Activated CD8-positive, alpha-beta T cell treated with anti-CD3 and anti-CD28 coated beads, Interleukin-2, amount 10 ng/mL, durations not matched to agents 7 days and 5 days (primary cell): Measurements from ENCODE around the gene UBA1. TPM values are rescaled to one million over a fixed set of nuclear protein-coding genes. Genes with fewer than 3 reads are reported as not detected.
A peak's percentile ranks its signal among the peaks of the same experiment; 100 is the strongest.

ENCODE experiments used
- ATAC-seq: fragments of 150-1000 bp; cut with Tn5 transposase; one replicate; pipeline ENCODE4 v1.10.0; 2021; ENCODE audit warnings: moderate library complexity
- CTCF ChIA-PET: fragments of 350-600 bp; sonication (Branson Sonifier 250); formaldehyde crosslinking; loops from one replicate; lab custom pipeline; 2021; ENCODE audit warnings: antibody characterized with exemption; lab: Charles Lee
- POLR2A ChIA-PET: fragments of 350-600 bp; sonication (Branson Sonifier 250); formaldehyde crosslinking; loops from one replicate; lab custom pipeline; 2021; ENCODE audit warnings: antibody characterized with exemption; lab: Charles Lee
- DNase-seq: peaks from one replicate; pipeline ENCODE4 v3.0.0-alpha.2; 2020
- H3K27ac Mint-ChIP-seq: one replicate; pipeline ENCODE4 v1.8.0; 2021; ENCODE audit warnings: mild to moderate bottlenecking, mixed read lengths
- H3K27me3 Mint-ChIP-seq: one replicate; pipeline ENCODE4 v1.8.0; 2021; ENCODE audit warnings: low read depth, mixed read lengths
- H3K36me3 Mint-ChIP-seq: one replicate; pipeline ENCODE4 v1.8.0; 2021; ENCODE audit warnings: low read depth, mixed read lengths
- H3K4me1 Mint-ChIP-seq: one replicate; pipeline ENCODE4 v1.8.0; 2021; ENCODE audit warnings: low read depth, mixed read lengths
- H3K4me3 Mint-ChIP-seq: one replicate; pipeline ENCODE4 v1.8.0; 2021; ENCODE audit warnings: mild to moderate bottlenecking, mixed read lengths
- H3K9me3 Mint-ChIP-seq: one replicate; pipeline ENCODE4 v1.8.0; 2022; ENCODE audit warnings: mixed read lengths; ENCODE audit not compliant: insufficient read depth
- total RNA-seq, 2 experiments: library from RNA; stranded (reverse); gene quantifications; one replicate each; pipeline ENCODE4 v1.2.3, GENCODE V29; 2021

The UBA1 gene
- total RNA-seq, 2 experiments from 2014 or later = 186 to 189 TPM

GRCh38 chrX:47206316-47206715, 12.7 kb downstream of the UBA1 start:
- H3K36me3 Mint-ChIP-seq = peaks cover 43% of the 10 kb centered on the region
- ATAC-seq (no peak), DNase-seq (no peak)
- ChIA-PET CTCF (no interaction called here), POLR2A (interaction anchor here (1.8 kb wide), 1 partner anchor 11 kb away, joined by 6 read pairs; the partner anchor contains the start of gene CDK16)
- H3K27ac Mint-ChIP-seq = no peak overlapping the region
- no peak overlapping the region for H3K4me3 Mint-ChIP-seq
- H3K27me3 Mint-ChIP-seq = no peaks in the 10 kb centered on the region
- peaks cover 2% of the 10 kb centered on the region for H3K4me1 Mint-ChIP-seq
- H3K9me3 Mint-ChIP-seq = no peaks in the 10 kb centered on the region

DNA sequence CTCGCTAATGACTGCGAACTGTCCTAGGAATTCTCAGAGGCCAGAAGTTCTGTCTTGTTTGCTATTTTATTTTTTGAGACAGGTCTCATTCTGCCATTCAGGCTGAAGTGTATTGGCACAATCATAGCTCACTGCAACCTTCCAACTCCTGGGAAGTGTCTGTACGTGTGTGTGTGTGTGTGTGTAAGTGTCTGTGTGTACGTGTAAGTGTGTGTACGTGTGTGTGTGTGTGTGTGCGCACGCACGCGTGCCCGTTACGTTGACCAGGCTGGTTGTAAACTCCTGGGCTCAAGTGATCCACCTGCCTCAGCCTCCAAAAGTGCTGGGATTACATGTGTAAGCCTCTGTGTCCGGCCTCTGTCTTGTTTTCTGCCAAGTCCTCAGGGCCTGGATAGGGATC, 14.5 kb downstream of the UBA1 start:
- ChIA-PET CTCF (no interaction called here), POLR2A (no interaction called here)
- Mint-ChIP-seq H3K4me1 (peaks cover 2% of the 10 kb centered on the region), H3K4me3 (no peak overlapping the region), H3K27ac (no peak overlapping the region), H3K9me3 (no peaks in the 10 kb centered on the region), H3K27me3 (no peaks in the 10 kb centered on the region), H3K36me3 (peaks cover 46% of the 10 kb centered on the region)
- DNase-seq (no peak), ATAC-seq (no peak)

DNA sequence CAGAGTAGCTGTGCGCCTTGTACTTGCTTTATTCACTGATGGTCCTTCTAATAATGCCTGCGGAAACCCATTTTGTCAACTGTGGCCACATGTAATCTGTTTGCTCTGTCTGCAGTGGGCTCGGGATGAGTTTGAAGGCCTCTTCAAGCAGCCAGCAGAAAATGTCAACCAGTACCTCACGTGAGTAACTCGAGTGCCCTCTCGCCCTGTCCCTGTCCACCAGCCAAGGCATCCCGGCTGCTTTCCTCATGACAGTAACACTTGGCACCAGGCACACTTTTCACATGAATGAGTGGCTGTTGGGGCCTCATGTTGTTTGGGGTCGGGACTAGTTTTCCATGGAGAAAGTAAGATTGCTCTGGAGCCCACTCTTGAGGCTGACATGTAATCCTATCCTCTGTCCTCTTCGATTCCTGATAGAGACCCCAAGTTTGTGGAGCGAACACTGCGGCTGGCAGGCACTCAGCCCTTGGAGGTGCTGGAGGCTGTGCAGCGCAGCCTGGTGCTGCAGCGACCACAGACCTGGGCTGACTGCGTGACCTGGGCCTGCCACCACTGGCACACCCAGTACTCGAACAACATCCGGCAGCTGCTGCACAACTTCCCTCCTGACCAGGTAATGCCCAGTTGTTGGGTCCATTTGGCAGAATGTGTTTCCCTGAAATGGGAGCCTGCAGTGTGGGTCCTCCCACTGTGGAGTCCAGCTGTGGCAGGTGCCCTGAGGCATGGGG, 16.0 kb downstream of the UBA1 start:
- Mint-ChIP-seq H3K9me3 (no peaks in the 10 kb centered on the region), H3K36me3 (peaks cover 52% of the 10 kb centered on the region), H3K27me3 (no peaks in the 10 kb centered on the region), H3K27ac (no peak overlapping the region), H3K4me3 (no peak overlapping the region), H3K4me1 (peaks cover 2% of the 10 kb centered on the region)
- ATAC-seq (no peak), DNase-seq (no peak)
- ChIA-PET POLR2A (no interaction called here), CTCF (no interaction called here)

GRCh38 chrX:47210661-47211425, 17.2 kb downstream of the UBA1 start:
- Mint-ChIP-seq H3K27me3 (no peaks in the 10 kb centered on the region), H3K4me3 (no peak overlapping the region), H3K36me3 (peaks cover 56% of the 10 kb centered on the region)

DNA sequence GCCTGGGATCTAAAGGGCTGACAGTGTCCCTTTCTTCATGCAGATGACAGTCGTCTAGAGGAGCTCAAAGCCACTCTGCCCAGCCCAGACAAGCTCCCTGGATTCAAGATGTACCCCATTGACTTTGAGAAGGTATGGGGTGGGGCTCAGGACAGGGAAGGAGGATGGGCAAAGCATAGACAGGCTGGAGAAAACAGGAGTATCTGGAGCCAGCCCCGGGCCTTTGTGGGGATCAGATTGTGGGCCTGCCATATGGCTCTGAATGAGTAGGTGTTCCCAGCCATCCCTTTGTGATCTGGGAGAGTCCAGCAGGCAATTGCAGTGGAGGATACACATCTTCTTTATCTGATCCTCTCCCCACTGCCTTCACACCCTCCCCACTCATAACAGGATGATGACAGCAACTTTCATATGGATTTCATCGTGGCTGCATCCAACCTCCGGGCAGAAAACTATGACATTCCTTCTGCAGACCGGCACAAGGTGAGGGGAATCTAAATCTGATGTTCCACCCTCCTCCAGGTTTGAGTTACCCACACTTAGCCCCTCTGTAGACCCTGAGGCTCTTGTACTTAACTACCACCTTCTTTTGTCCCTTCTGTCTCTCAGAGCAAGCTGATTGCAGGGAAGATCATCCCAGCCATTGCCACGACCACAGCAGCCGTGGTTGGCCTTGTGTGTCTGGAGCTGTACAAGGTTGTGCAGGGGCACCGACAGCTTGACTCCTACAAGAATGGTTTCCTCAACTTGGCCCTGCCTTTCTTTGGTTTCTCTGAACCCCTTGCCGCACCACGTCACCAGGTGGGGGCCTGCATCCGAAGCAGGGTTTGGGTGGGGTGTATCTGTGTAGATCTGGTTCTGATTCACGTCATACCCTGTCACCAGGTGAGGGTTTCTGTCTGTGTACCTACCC, 19.0 kb downstream of the UBA1 start:
- no peak for DNase-seq
- ChIA-PET CTCF (no interaction called here), POLR2A (no interaction called here)
- no peak overlapping the region for H3K27ac Mint-ChIP-seq
- no peaks in the 10 kb centered on the region for H3K9me3 Mint-ChIP-seq
- peaks cover 54% of the 10 kb centered on the region for H3K36me3 Mint-ChIP-seq
- peaks cover 13% of the 10 kb centered on the region for H3K4me1 Mint-ChIP-seq
- no peaks in the 10 kb centered on the region for H3K27me3 Mint-ChIP-seq
- H3K4me3 Mint-ChIP-seq = no peak overlapping the region
- no peak for ATAC-seq

More at GRCh38 chrX:47210661-47211425, 17.2 kb downstream of the UBA1 start:
- DNase-seq (no peak), ATAC-seq (no peak)
- Mint-ChIP-seq H3K9me3 (no peaks in the 10 kb centered on the region), H3K4me1 (no peaks in the 10 kb centered on the region), H3K27ac (no peak overlapping the region)
- ChIA-PET CTCF (no interaction called here), POLR2A (interaction anchor here (0.7 kb wide), 1 partner anchor 20 kb away, joined by 3 read pairs; no protein-coding TSS in a partner anchor)

DNA sequence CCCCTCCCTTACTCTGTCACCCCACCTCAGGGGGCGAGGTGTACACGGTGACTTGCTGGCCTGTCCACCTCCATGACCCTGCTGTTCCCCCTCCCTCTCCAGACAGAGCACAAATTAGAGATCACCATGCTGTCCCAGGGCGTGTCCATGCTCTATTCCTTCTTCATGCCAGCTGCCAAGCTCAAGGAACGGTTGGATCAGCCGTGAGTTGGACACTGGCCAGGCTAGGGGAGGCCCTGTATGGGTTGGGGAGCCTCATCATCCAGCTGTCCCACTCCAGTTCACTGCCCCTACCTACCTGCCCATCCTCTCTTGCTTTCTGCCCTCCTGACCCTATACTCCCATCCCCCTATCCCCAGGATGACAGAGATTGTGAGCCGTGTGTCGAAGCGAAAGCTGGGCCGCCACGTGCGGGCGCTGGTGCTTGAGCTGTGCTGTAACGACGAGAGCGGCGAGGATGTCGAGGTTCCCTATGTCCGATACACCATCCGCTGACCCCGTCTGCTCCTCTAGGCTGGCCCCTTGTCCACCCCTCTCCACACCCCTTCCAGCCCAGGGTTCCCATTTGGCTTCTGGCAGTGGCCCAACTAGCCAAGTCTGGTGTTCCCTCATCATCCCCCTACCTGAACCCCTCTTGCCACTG, 20.9 kb downstream of the UBA1 start:
- Mint-ChIP-seq H3K27ac (no peak overlapping the region), H3K27me3 (no peaks in the 10 kb centered on the region), H3K36me3 (peaks cover 58% of the 10 kb centered on the region), H3K9me3 (no peaks in the 10 kb centered on the region), H3K4me3 (no peak overlapping the region), H3K4me1 (peaks cover 16% of the 10 kb centered on the region)
- ChIA-PET CTCF (no interaction called here), POLR2A (no interaction called here)
- ATAC-seq (no peak), DNase-seq (no peak)

GRCh38 chrX:47215291-47215900, 21.8 kb downstream of the UBA1 start:
- Mint-ChIP-seq H3K9me3 (no peaks in the 10 kb centered on the region), H3K4me3 (no peak overlapping the region), H3K27ac (no peak overlapping the region), H3K27me3 (no peaks in the 10 kb centered on the region), H3K36me3 (peaks cover 60% of the 10 kb centered on the region), H3K4me1 (peaks cover 25% of the 10 kb centered on the region)
- CTCF ChIA-PET = interaction anchor here (0.7 kb wide), 1 partner anchor 1814 kb away, joined by 3 read pairs; no protein-coding TSS in a partner anchor
- no peak for DNase-seq
- POLR2A ChIA-PET = no interaction called here
- ATAC-seq = no peak

- no peak for ATAC-seq
- Mint-ChIP-seq H3K9me3 (no peaks in the 10 kb centered on the region), H3K27ac (peak overlapping the region; percentile 39), H3K36me3 (peaks cover 64% of the 10 kb centered on the region), H3K27me3 (no peaks in the 10 kb centered on the region), H3K4me1 (peaks cover 33% of the 10 kb centered on the region), H3K4me3 (peak overlapping the region; percentile 15)
- DNase-seq = no peak
- POLR2A ChIA-PET = interaction anchor here (0.8 kb wide), 1 partner anchor 74 kb away, joined by 3 read pairs; no protein-coding TSS in a partner anchor
- CTCF ChIA-PET = interaction anchor here (0.7 to 2.1 kb wide), 3 partner anchors 22 to 1813 kb away, joined by 3 to 10 read pairs (median 4); no protein-coding TSS in a partner anchor
These were observed 22.8 kb downstream of the UBA1 start for GRCh38 chrX:47216393-47216925.

GRCh38 chrX:47217121-47217851, 23.7 kb downstream of the UBA1 start:
- Mint-ChIP-seq H3K4me1 (peaks cover 39% of the 10 kb centered on the region), H3K27ac (peak overlapping the region; percentile 99), H3K27me3 (no peaks in the 10 kb centered on the region), H3K36me3 (peaks cover 60% of the 10 kb centered on the region), H3K9me3 (no peaks in the 10 kb centered on the region), H3K4me3 (peak overlapping the region; percentile 85)
- POLR2A ChIA-PET = interaction anchor here (0.8 to 4.4 kb wide), 8 partner anchors 12 to 306 kb away, joined by 3 to 42 read pairs (median 4); partner anchors contain the start of genes NDUFB11, RBM10 and USP11
- CTCF ChIA-PET = interaction anchor here (1.0 to 2.1 kb wide), 3 partner anchors 23 to 167 kb away, joined by 4 to 10 read pairs (median 5); no protein-coding TSS in a partner anchor
- DNase-seq (no peak), ATAC-seq (no peak)

- no peaks in the 10 kb centered on the region for H3K27me3 Mint-ChIP-seq
- H3K9me3 Mint-ChIP-seq = no peaks in the 10 kb centered on the region
- peak overlapping the region; percentile 85 for H3K4me3 Mint-ChIP-seq
- peak overlapping the region; percentile 99 for H3K27ac Mint-ChIP-seq
- POLR2A ChIA-PET = interaction anchor here (0.8 to 4.4 kb wide), 7 partner anchors 12 to 305 kb away, joined by 3 to 42 read pairs (median 5); partner anchors contain the start of genes NDUFB11, RBM10 and USP11
- peaks cover 39% of the 10 kb centered on the region for H3K4me1 Mint-ChIP-seq
- ATAC-seq (peak; percentile 86), DNase-seq (peak; percentile 97)
- peaks cover 57% of the 10 kb centered on the region for H3K36me3 Mint-ChIP-seq
- CTCF ChIA-PET = interaction anchor here (1.0 to 2.1 kb wide), 3 partner anchors 23 to 166 kb away, joined by 4 to 10 read pairs (median 5); no protein-coding TSS in a partner anchor
These were observed 24.2 kb downstream of the UBA1 start for GRCh38 chrX:47217852-47218279.
